ENCODE results near the gene CDK14.

CDK14 gene

GRCh38 chr7:91235211-91235832, 639.2 kb downstream of the CDK14 start:
- in situ Hi-C loops (cut with MboI; ENCODE audit: low pct_unique_long_range_greater_than_20kb, low sequenced_read_pairs, unreplicated experiment), result no loop called here
- TF ChIP-seq, protein P1, sequence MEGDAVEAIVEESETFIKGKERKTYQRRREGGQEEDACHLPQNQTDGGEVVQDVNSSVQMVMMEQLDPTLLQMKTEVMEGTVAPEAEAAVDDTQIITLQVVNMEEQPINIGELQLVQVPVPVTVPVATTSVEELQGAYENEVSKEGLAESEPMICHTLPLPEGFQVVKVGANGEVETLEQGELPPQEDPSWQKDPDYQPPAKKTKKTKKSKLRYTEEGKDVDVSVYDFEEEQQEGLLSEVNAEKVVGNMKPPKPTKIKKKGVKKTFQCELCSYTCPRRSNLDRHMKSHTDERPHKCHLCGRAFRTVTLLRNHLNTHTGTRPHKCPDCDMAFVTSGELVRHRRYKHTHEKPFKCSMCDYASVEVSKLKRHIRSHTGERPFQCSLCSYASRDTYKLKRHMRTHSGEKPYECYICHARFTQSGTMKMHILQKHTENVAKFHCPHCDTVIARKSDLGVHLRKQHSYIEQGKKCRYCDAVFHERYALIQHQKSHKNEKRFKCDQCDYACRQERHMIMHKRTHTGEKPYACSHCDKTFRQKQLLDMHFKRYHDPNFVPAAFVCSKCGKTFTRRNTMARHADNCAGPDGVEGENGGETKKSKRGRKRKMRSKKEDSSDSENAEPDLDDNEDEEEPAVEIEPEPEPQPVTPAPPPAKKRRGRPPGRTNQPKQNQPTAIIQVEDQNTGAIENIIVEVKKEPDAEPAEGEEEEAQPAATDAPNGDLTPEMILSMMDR (IDR thresholded peaks at IDR 0.05; ENCODE audit: extremely low read depth, insufficient read depth, missing control alignments), result no peak
- DNase-seq (ENCODE audit: low spot score), result no peak

- in situ Hi-C loops (cut with MboI; ENCODE audit: low pct_unique_long_range_greater_than_20kb, low sequenced_read_pairs, unreplicated experiment), result no loop called here
- DNase-seq (ENCODE audit: low spot score), result no peak
- TF ChIP-seq, protein P1 (IDR thresholded peaks at IDR 0.05; ENCODE audit: extremely low read depth, insufficient read depth, missing control alignments), result no peak
These were observed 643.1 kb downstream of the CDK14 start for GRCh38 chr7:91239171-91239604.

DNA sequence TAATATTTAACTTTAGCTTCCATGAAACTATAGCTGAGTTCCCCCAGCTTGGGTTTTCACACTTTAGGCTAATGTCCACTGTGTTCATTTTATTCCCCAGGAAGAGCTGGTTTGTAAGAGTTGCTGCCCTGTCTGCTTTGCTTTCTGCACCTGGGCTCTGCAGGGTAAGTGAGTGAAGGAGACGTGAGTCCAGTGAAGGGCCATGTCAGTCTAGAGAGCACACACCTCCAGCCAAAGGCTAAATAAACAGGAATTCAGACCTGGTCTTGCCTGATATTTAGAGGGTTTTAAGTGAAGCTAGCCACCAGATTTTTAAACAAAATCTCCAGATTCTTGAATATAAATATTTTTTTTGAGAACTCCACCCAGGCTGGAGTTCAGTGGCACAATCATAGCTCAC, 643.7 kb downstream of the CDK14 start:
- DNase-seq (ENCODE audit: low spot score), result no peak
- TF ChIP-seq, protein P1 (IDR thresholded peaks at IDR 0.05; ENCODE audit: extremely low read depth, insufficient read depth, missing control alignments), result no peak
- in situ Hi-C loops (cut with MboI; ENCODE audit: low pct_unique_long_range_greater_than_20kb, low sequenced_read_pairs, unreplicated experiment), result no loop called here

GRCh38 chr7:91240376-91240941, 644.3 kb downstream of the CDK14 start:
- DNase-seq (ENCODE audit: low spot score), result no peak
- in situ Hi-C loops (cut with MboI; ENCODE audit: low pct_unique_long_range_greater_than_20kb, low sequenced_read_pairs, unreplicated experiment), result no loop called here

DNA sequence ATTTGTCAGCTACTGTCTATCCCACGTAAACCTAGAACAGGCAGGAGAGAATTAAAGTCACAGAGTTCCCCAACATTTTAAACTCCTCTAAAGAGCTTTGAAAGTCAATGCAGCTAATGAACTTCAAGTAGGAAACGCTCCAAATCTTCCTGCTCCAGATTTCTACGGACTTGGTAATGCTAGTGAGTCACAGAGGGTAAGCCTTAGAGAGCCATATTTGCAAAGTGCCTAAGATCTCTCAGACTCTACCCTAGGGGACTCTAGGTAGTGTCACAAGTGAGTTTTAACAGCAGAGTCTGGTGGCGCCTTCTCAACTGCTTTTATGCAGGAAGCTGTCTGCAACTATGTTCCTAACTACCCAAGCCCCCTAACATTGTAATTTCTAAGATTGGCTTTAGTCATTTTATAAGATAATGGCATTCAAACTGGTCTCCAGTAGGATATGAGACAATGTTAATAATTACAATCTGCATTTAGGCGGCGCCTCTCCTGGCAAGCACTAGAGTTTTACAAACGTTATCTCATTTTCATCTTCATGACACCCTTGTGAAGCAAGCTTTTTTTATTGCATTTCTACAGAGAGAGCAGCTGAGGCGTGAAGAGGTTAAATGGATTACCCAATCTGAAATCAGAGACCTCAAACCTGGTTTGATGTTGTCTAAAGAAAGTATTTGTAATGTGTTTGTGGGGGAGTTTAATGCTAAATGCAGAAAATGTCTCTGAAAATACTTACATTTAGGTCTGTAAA, 646.1 kb downstream of the CDK14 start:
- DNase-seq (ENCODE audit: low spot score), result no peak
- in situ Hi-C loops (cut with MboI; ENCODE audit: low pct_unique_long_range_greater_than_20kb, low sequenced_read_pairs, unreplicated experiment), result no loop called here
- TF ChIP-seq, protein P1 (IDR thresholded peaks at IDR 0.05; ENCODE audit: extremely low read depth, insufficient read depth, missing control alignments), result no peak

More at GRCh38 chr7:91240376-91240941, 644.3 kb downstream of the CDK14 start:
- TF ChIP-seq, protein P1 (IDR thresholded peaks at IDR 0.05; ENCODE audit: extremely low read depth, insufficient read depth, missing control alignments), result no peak

GRCh38 chr7:91243591-91244301, 647.6 kb downstream of the CDK14 start:
- in situ Hi-C loops (cut with MboI; ENCODE audit: low pct_unique_long_range_greater_than_20kb, low sequenced_read_pairs, unreplicated experiment), result no loop called here
- DNase-seq (ENCODE audit: low spot score), result no peak
- TF ChIP-seq, protein P1 (IDR thresholded peaks at IDR 0.05; ENCODE audit: extremely low read depth, insufficient read depth, missing control alignments), result no peak
